Measurements from ENCODE around the gene ERFL.
A peak's percentile ranks its signal among the peaks of the same experiment; 100 is the strongest.

Gene ERFL

GRCh38 chr19:41861116-41861768 lies 67.0 kb downstream of the ERFL start:
- no peaks in the 10 kb centered on the region for H3K27me3 Mint-ChIP-seq
- ATAC-seq: no peak
- peak overlapping the region; percentile 89 for H3K27ac Mint-ChIP-seq
- no peaks in the 10 kb centered on the region for H3K9me3 Mint-ChIP-seq
- H3K4me3 Mint-ChIP-seq: peak overlapping the region; percentile 93
- peaks cover 46% of the 10 kb centered on the region for H3K36me3 Mint-ChIP-seq
- peaks cover 54% of the 10 kb centered on the region for H3K4me1 Mint-ChIP-seq

GRCh38 chr19:41860419-41861115 lies 67.7 kb downstream of the ERFL start:
- no peaks in the 10 kb centered on the region for H3K9me3 Mint-ChIP-seq
- no peak for ATAC-seq
- peaks cover 42% of the 10 kb centered on the region for H3K36me3 Mint-ChIP-seq
- H3K4me3 Mint-ChIP-seq: peak overlapping the region; percentile 93
- H3K4me1 Mint-ChIP-seq: peaks cover 48% of the 10 kb centered on the region
- H3K27ac Mint-ChIP-seq: peak overlapping the region; percentile 89
- no peaks in the 10 kb centered on the region for H3K27me3 Mint-ChIP-seq

GRCh38 chr19:41859618-41860418 lies 68.4 kb downstream of the ERFL start, which contains the start of gene RPS19:
RPS19 (plus strand) TSS chr19:41860255; CDS start chr19:41860775, 520 bp downstream.
- H3K27me3 Mint-ChIP-seq: no peaks in the 10 kb centered on the region
- no peaks in the 10 kb centered on the region for H3K9me3 Mint-ChIP-seq
- peaks cover 43% of the 10 kb centered on the region for H3K4me1 Mint-ChIP-seq
- H3K27ac Mint-ChIP-seq: peak within 1 kb of the TSS; percentile 89
- peaks cover 41% of the 10 kb centered on the region for H3K36me3 Mint-ChIP-seq
- ATAC-seq: peak; percentile 94
- peak within 1 kb of the TSS; percentile 93 for H3K4me3 Mint-ChIP-seq

- no peak for ATAC-seq
- H3K27me3 Mint-ChIP-seq: no peaks in the 10 kb centered on the region
- no peaks in the 10 kb centered on the region for H3K9me3 Mint-ChIP-seq
- peaks cover 35% of the 10 kb centered on the region for H3K36me3 Mint-ChIP-seq
- H3K4me3 Mint-ChIP-seq: peak overlapping the region; percentile 93
- peaks cover 36% of the 10 kb centered on the region for H3K4me1 Mint-ChIP-seq
- peak overlapping the region; percentile 89 for H3K27ac Mint-ChIP-seq
Measured at GRCh38 chr19:41859213-41859617, 69.0 kb downstream of the ERFL start.

Measured in stimulated activated memory B cell treated with anti-CD40 and anti-IgM and Interleukin-4, amounts not matched to agents 10 μg/mL and 1 μg/mL and 100 μg/mL, for 72 hours (primary cell).